Upper lobe of left lung (tissue), 6 donors: Measurements from ENCODE around the gene BCL2. TPM values are rescaled to one million over a fixed set of nuclear protein-coding genes. Genes with fewer than 3 reads are reported as not detected.

ENCODE experiments used
- ATAC-seq, 2 donors: fragments of 200-7000 bp; cut with Tn5 transposase; one replicate each; pipeline ENCODE4 v1.9.1; 2022; ENCODE audit warnings: mild to moderate bottlenecking in 2 of 2, moderate library complexity in 2 of 2; ENCODE audit not compliant: low FRiP score in 2 of 2
- DNase-seq, 2 donors: peaks; one replicate each; pipeline ENCODE4 v3.0.0-alpha.2; 2019 to 2020
- H3K27ac ChIP-seq, 4 donors: fragments of 200-600 bp; sonication (generic); one replicate each; pipeline ENCODE4 v1.5.1; 2016 to 2019
- H3K27me3 ChIP-seq, 4 donors: fragments of 200-600 bp; sonication (generic); one replicate each; pipeline ENCODE4 v1.5.1; 2017 to 2019
- H3K36me3 ChIP-seq, 4 donors: fragments of 200-600 bp; sonication (generic); one replicate each; pipeline ENCODE4 v1.5.1; 2016 to 2019
- H3K4me1 ChIP-seq, 4 donors: fragments of 200-600 bp; sonication (generic); one replicate each; pipeline ENCODE4 v1.5.1; 2018 to 2019
- H3K4me3 ChIP-seq, 4 donors: fragments of 200-600 bp; sonication (generic); one replicate each; pipeline ENCODE4 v1.5.1; 2017 to 2019; ENCODE audit warnings: mild to moderate bottlenecking in 2 of 4, moderate library complexity in 1 of 4
- H3K9me3 ChIP-seq, 4 donors: fragments of 200-600 bp; sonication (generic); one replicate each; pipeline ENCODE4 v1.5.1; 2018 to 2019
- CTCF ChIP-seq, 6 experiments: fragments of 450-650 bp in 4 of 6; fragments of 200-600 bp in 2 of 6; sonication (generic) in 2 of 6; IDR thresholded peaks; one replicate each; pipeline ENCODE4 v1.5.1; 2016 to 2019; ENCODE audit warnings: antibody characterized with exemption in 6 of 6
- EP300 ChIP-seq, 4 donors: sonication (generic); formaldehyde crosslinking; IDR thresholded peaks; one replicate each; pipeline ENCODE4 v1.5.1; 2017; ENCODE audit warnings: antibody characterized with exemption in 4 of 4, control low read depth in 2 of 4
- POLR2A ChIP-seq, 4 donors: fragments of 450-650 bp; IDR thresholded peaks; one replicate each; pipeline ENCODE4 v1.5.1; 2016 to 2017; ENCODE audit warnings: antibody characterized with exemption in 4 of 4, mild to moderate bottlenecking in 2 of 4
- POLR2AphosphoS5 ChIP-seq, 2 donors: sonication (generic); formaldehyde crosslinking; IDR thresholded peaks; one replicate each; pipeline ENCODE4 v1.5.1; 2017; ENCODE audit warnings: antibody characterized with exemption in 2 of 2
- WGBS, 2 donors: methylation state at CpG; one replicate each; pipeline ENCODE4 v1.1.5; 2017 to 2018; 5-methylcytosine and 5-hydroxymethylcytosine counted together
- total RNA-seq, 6 donors: library from RNA; depleted of rRNA in 4 of 6; stranded (reverse); fragments of >200 nt in 4 of 6; gene quantifications; one replicate each; pipeline versions ENCODE4 v1.1.0 to v1.2.1, GENCODE V29; 2016 to 2021
- donor health status: DM: no; HTN: no; CAD: no; lungs with moderate emphysema.
- donor health status: DM: no; HTN: yes; CAD: no; lungs with severe emphysema.

Gene BCL2
- total RNA-seq, 6 donors from 2014 or later: 5.9 to 19.9 (median 11.4) TPM

- Histone ChIP-seq H3K4me1 (peaks cover 0 to 7% (median 3%) of the 10 kb centered on the region in 4 donors), H3K9me3 (no peaks in the 10 kb centered on the region), H3K4me3 (no peak overlapping the region), H3K36me3 (no peaks in the 10 kb centered on the region), H3K27me3 (no peaks in the 10 kb centered on the region), H3K27ac (no peak overlapping the region)
- TF ChIP-seq EP300 (IDR thresholded peaks at IDR 0.05): no peak
- no peak for TF ChIP-seq POLR2AphosphoS5 (IDR thresholded peaks at IDR 0.05)
- no peak for TF ChIP-seq CTCF (IDR thresholded peaks at IDR 0.05)
- no peak for TF ChIP-seq POLR2A (IDR thresholded peaks at IDR 0.05)
- DNase-seq: no peak
- 53 to 74% methylated on average over 5 of the region's 5 CpGs for WGBS, 2 donors
- no peak for ATAC-seq
Observed at GRCh38 chr18:63113899-63114565, 205.5 kb downstream of the BCL2 start.

DNA sequence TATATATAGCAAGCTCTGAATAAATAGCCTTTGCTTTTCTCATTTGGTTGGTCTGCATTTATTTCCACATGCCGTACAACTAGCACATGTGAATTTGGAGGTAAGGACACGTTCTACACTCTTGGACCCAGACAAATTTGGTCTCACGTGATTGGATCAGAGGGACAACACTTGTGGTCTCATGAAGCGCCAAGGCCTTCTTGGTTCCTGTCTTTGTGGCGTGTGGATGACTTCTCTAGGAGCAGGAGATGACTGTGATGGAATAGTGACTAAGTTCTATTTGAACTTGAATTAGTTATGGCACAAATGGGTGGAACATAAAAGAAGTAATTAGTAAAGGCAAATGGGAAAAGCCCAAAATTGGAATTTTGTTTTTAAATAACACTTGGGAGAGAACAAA is 206.9 kb downstream of the BCL2 start:
- no peaks in the 10 kb centered on the region for H3K9me3 ChIP-seq
- 69 to 91% methylated on average over 5 of the region's 5 CpGs for WGBS, 2 donors
- no peak overlapping the region for H3K4me3 ChIP-seq
- H3K36me3 ChIP-seq: no peaks in the 10 kb centered on the region
- no peaks in the 10 kb centered on the region for H3K27me3 ChIP-seq
- ATAC-seq (no peak), DNase-seq (no peak)
- peaks cover 0 to 7% (median 3%) of the 10 kb centered on the region in 4 donors for H3K4me1 ChIP-seq
- no peak for TF ChIP-seq CTCF (IDR thresholded peaks at IDR 0.05)
- no peak for TF ChIP-seq POLR2A (IDR thresholded peaks at IDR 0.05)
- no peak for TF ChIP-seq POLR2AphosphoS5 (IDR thresholded peaks at IDR 0.05)
- TF ChIP-seq EP300 (IDR thresholded peaks at IDR 0.05): no peak
- no peak overlapping the region for H3K27ac ChIP-seq

GRCh38 chr18:63111671-63112402 is 207.7 kb downstream of the BCL2 start:
- H3K27me3 ChIP-seq: no peaks in the 10 kb centered on the region
- peak in 1 of 2 donors; percentile 37 for DNase-seq
- H3K9me3 ChIP-seq: no peaks in the 10 kb centered on the region
- no peak overlapping the region for H3K4me3 ChIP-seq
- no peaks in the 10 kb centered on the region for H3K36me3 ChIP-seq
- TF ChIP-seq CTCF (IDR thresholded peaks at IDR 0.05) (no peak), POLR2A (IDR thresholded peaks at IDR 0.05) (no peak), EP300 (IDR thresholded peaks at IDR 0.05) (no peak), POLR2AphosphoS5 (IDR thresholded peaks at IDR 0.05) (no peak)
- H3K27ac ChIP-seq: no peak overlapping the region
- H3K4me1 ChIP-seq: peaks cover 0 to 7% (median 3%) of the 10 kb centered on the region in 4 donors
- WGBS, 2 donors: 45 to 48% methylated on average over 4 of the region's 4 CpGs
- ATAC-seq: peak in 1 of 2 donors; percentile 47

- H3K27me3 ChIP-seq: no peaks in the 10 kb centered on the region
- H3K36me3 ChIP-seq: no peaks in the 10 kb centered on the region
- TF ChIP-seq POLR2A (IDR thresholded peaks at IDR 0.05) (no peak), POLR2AphosphoS5 (IDR thresholded peaks at IDR 0.05) (no peak), CTCF (IDR thresholded peaks at IDR 0.05) (no peak), EP300 (IDR thresholded peaks at IDR 0.05) (no peak)
- H3K4me3 ChIP-seq: no peak overlapping the region
- H3K9me3 ChIP-seq: no peaks in the 10 kb centered on the region
- 85 to 86% methylated on average over 4 of the region's 4 CpGs for WGBS, 2 donors
- no peak for ATAC-seq
- H3K27ac ChIP-seq: no peak overlapping the region
- peaks cover 0 to 7% (median 3%) of the 10 kb centered on the region in 4 donors for H3K4me1 ChIP-seq
- no peak for DNase-seq
Observed at GRCh38 chr18:63109802-63110201, 209.8 kb downstream of the BCL2 start.
